ENCODE results near the gene TCIRG1.

- TF ChIP-seq CTCF (IDR thresholded peaks at IDR 0.05; ENCODE audit: low read length) (no peak), EZH2 (optimal IDR thresholded peaks at IDR 0.05; ENCODE audit: low read depth, low read length) (no peak)
These were observed 40.4 kb upstream of the TCIRG1 start for GRCh38 chr11:67998150-67999045.
